H1 (cell line): ENCODE measurements around the gene EYA2. TPM values are rescaled to one million over a fixed set of nuclear protein-coding genes. Genes with fewer than 3 reads are reported as not detected.

Experiments used
- BCL11A ChIP-seq, 2 experiments: IDR thresholded peaks; one replicate each; pipeline ENCODE4 v1.6.1; 2011; ENCODE audit warnings: low read depth in 2 of 2, low read length in 2 of 2, mild to moderate bottlenecking in 2 of 2
- KDM1A ChIP-seq: fragments of 200-600, 300-600 bp; sonication (generic); IDR thresholded peaks from 2 replicates; pipeline ENCODE4 v1.7.1; 2016; ENCODE audit warnings: mild to moderate bottlenecking, low read length, borderline replicate concordance
- SIX5 ChIP-seq: IDR thresholded peaks from 2 replicates; pipeline ENCODE4 v1.6.1; 2011; ENCODE audit warnings: mild to moderate bottlenecking, low read depth, low read length
- SRF ChIP-seq: IDR thresholded peaks from 2 replicates; pipeline ENCODE4 v1.6.1; 2011; ENCODE audit warnings: mild to moderate bottlenecking, low read depth, low read length, moderate library complexity
- polyA plus RNA-seq, 7 experiments: library from polyadenylated mRNA; depleted of rRNA in 3 of 7; stranded (reverse) in 5 of 7; unstranded in 2 of 7; fragments of >200 nt in 5 of 7; fragments of 200-250 nt in 2 of 7; gene quantifications; 1 replicate in 5 of 7; 2 replicates in 1 of 7; 4 replicates in 1 of 7; pipeline versions ENCODE4 v1.2.1 to v1.2.3, GENCODE V29; 2011 to 2013; ENCODE audit warnings: missing spikeins in 2 of 7, mixed read lengths in 2 of 7
- total RNA-seq: library from RNA; stranded (reverse); fragmentation: NEBNext Ultra II Directional; extraction: Animal tissue kit (Norgen Biotek cat#: 25700); gene quantifications from 2 replicates; pipeline ENCODE4 v1.2.1, GENCODE V29; 2021
- TF ChIP-seq, protein P1 (sequence below): fragments of 300-600 bp; sonication (generic); IDR thresholded peaks from 2 replicates; pipeline ENCODE4 v1.7.1; 2012; ENCODE audit warnings: low read length, moderate library complexity, mild to moderate bottlenecking, inconsistent platforms; ENCODE audit not compliant: insufficient replicate concordance

EYA2 gene
- total and polyA plus RNA-seq, 2 of the 8 experiments (the other 6 are each of a cell fraction or from before 2014, with no cell fraction given): 1.6 to 1.7 TPM

DNA sequence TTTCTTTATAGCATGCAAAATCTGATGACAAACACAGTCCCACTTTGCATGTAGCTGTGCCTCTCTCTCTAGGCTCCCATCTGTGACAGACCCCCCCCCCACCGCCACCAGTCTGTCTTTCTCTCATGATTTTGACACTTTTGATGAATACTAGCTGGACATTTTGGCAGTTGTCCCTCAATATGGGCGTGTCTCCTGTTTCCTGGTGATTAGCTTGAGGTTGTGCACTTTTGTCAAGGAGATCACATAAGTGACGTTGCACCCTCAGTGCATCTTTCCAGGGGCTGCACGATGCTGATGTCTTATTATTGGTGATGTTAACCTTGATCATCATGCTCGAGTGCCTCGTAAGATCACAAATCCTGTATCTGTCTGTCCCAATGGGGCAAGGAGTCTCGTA is 155.1 kb downstream of the EYA2 start (continued):
- TF ChIP-seq, protein P1, sequence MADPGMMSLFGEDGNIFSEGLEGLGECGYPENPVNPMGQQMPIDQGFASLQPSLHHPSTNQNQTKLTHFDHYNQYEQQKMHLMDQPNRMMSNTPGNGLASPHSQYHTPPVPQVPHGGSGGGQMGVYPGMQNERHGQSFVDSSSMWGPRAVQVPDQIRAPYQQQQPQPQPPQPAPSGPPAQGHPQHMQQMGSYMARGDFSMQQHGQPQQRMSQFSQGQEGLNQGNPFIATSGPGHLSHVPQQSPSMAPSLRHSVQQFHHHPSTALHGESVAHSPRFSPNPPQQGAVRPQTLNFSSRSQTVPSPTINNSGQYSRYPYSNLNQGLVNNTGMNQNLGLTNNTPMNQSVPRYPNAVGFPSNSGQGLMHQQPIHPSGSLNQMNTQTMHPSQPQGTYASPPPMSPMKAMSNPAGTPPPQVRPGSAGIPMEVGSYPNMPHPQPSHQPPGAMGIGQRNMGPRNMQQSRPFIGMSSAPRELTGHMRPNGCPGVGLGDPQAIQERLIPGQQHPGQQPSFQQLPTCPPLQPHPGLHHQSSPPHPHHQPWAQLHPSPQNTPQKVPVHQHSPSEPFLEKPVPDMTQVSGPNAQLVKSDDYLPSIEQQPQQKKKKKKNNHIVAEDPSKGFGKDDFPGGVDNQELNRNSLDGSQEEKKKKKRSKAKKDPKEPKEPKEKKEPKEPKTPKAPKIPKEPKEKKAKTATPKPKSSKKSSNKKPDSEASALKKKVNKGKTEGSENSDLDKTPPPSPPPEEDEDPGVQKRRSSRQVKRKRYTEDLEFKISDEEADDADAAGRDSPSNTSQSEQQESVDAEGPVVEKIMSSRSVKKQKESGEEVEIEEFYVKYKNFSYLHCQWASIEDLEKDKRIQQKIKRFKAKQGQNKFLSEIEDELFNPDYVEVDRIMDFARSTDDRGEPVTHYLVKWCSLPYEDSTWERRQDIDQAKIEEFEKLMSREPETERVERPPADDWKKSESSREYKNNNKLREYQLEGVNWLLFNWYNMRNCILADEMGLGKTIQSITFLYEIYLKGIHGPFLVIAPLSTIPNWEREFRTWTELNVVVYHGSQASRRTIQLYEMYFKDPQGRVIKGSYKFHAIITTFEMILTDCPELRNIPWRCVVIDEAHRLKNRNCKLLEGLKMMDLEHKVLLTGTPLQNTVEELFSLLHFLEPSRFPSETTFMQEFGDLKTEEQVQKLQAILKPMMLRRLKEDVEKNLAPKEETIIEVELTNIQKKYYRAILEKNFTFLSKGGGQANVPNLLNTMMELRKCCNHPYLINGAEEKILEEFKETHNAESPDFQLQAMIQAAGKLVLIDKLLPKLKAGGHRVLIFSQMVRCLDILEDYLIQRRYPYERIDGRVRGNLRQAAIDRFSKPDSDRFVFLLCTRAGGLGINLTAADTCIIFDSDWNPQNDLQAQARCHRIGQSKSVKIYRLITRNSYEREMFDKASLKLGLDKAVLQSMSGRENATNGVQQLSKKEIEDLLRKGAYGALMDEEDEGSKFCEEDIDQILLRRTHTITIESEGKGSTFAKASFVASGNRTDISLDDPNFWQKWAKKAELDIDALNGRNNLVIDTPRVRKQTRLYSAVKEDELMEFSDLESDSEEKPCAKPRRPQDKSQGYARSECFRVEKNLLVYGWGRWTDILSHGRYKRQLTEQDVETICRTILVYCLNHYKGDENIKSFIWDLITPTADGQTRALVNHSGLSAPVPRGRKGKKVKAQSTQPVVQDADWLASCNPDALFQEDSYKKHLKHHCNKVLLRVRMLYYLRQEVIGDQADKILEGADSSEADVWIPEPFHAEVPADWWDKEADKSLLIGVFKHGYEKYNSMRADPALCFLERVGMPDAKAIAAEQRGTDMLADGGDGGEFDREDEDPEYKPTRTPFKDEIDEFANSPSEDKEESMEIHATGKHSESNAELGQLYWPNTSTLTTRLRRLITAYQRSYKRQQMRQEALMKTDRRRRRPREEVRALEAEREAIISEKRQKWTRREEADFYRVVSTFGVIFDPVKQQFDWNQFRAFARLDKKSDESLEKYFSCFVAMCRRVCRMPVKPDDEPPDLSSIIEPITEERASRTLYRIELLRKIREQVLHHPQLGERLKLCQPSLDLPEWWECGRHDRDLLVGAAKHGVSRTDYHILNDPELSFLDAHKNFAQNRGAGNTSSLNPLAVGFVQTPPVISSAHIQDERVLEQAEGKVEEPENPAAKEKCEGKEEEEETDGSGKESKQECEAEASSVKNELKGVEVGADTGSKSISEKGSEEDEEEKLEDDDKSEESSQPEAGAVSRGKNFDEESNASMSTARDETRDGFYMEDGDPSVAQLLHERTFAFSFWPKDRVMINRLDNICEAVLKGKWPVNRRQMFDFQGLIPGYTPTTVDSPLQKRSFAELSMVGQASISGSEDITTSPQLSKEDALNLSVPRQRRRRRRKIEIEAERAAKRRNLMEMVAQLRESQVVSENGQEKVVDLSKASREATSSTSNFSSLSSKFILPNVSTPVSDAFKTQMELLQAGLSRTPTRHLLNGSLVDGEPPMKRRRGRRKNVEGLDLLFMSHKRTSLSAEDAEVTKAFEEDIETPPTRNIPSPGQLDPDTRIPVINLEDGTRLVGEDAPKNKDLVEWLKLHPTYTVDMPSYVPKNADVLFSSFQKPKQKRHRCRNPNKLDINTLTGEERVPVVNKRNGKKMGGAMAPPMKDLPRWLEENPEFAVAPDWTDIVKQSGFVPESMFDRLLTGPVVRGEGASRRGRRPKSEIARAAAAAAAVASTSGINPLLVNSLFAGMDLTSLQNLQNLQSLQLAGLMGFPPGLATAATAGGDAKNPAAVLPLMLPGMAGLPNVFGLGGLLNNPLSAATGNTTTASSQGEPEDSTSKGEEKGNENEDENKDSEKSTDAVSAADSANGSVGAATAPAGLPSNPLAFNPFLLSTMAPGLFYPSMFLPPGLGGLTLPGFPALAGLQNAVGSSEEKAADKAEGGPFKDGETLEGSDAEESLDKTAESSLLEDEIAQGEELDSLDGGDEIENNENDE: no peak
- TF ChIP-seq SRF: no peak
- TF ChIP-seq SIX5: no peak
- no peak for TF ChIP-seq BCL11A (IDR thresholded peaks at IDR 0.05; ENCODE audit: low read depth in 2 of 2, low read length in 2 of 2)
- no peak for TF ChIP-seq KDM1A
